CD4-positive, alpha-beta memory T cell (primary cell): ENCODE results near the gene OR52A1. TPM values are rescaled to one million over a fixed set of nuclear protein-coding genes. Genes with fewer than 3 reads are reported as not detected.

Experiments used
- CTCF ChIA-PET: fragments of 350-600 bp; sonication (Branson Sonifier 250); formaldehyde crosslinking; loops from one replicate; lab custom pipeline; 2021; ENCODE audit warnings: inconsistent platforms; ENCODE audit not compliant: partially characterized antibody; lab: Charles Lee
- POLR2A ChIA-PET: fragments of 350-600 bp; sonication (Branson Sonifier 250); formaldehyde crosslinking; loops from one replicate; lab custom pipeline; 2021; ENCODE audit not compliant: partially characterized antibody; lab: Charles Lee
- DNase-seq, 5 donors: peaks; one replicate each; pipeline versions ENCODE4 v3.0.0 to v3.0.0-alpha.2; 2020 to 2022; ENCODE audit warnings: mixed read lengths in 1 of 5
- H3K27ac ChIP-seq: one replicate; pipeline ENCODE4 v1.7.0; 2013; ENCODE audit warnings: low read depth, low read length
- H3K27me3 ChIP-seq: 2 replicates; pipeline ENCODE4 v1.7.0; 2013; ENCODE audit warnings: mild to moderate bottlenecking, low read length, moderate library complexity; ENCODE audit not compliant: insufficient read depth
- H3K36me3 ChIP-seq: 2 replicates; pipeline ENCODE4 v1.7.0; 2013; ENCODE audit warnings: mild to moderate bottlenecking, low read length, moderate library complexity; ENCODE audit not compliant: insufficient read depth
- H3K4me1 ChIP-seq: 2 replicates; pipeline ENCODE4 v1.7.0; 2013; ENCODE audit warnings: mild to moderate bottlenecking, low read length, moderate library complexity; ENCODE audit not compliant: insufficient read depth
- H3K4me3 ChIP-seq, 2 donors: one replicate each; pipeline ENCODE4 v1.7.0; 2013; ENCODE audit warnings: low read length in 2 of 2, mild to moderate bottlenecking in 1 of 2
- H3K9me3 ChIP-seq, 2 donors: one replicate each; pipeline ENCODE4 v1.7.0; 2013; ENCODE audit warnings: low read length in 2 of 2, control low read depth in 1 of 2; ENCODE audit not compliant: control insufficient read depth in 1 of 2
- H3K27ac Mint-ChIP-seq, 7 donors: one replicate each; pipeline ENCODE4 v1.8.0; 2020 to 2021; ENCODE audit warnings: mixed read lengths in 7 of 7, mild to moderate bottlenecking in 6 of 7, inconsistent platforms in 3 of 7, moderate library complexity in 3 of 7
- H3K27me3 Mint-ChIP-seq, 2 donors: one replicate each; pipeline ENCODE4 v1.8.0; 2020 to 2021; ENCODE audit warnings: mixed read lengths in 2 of 2
- H3K36me3 Mint-ChIP-seq, 2 donors: one replicate each; pipeline ENCODE4 v1.8.0; 2020 to 2021; ENCODE audit warnings: mixed read lengths in 2 of 2, inconsistent platforms in 1 of 2, mild to moderate bottlenecking in 1 of 2
- H3K4me1 Mint-ChIP-seq, 4 donors: one replicate each; pipeline ENCODE4 v1.8.0; 2020 to 2021; ENCODE audit warnings: mixed read lengths in 4 of 4, mild to moderate bottlenecking in 1 of 4
- H3K4me3 Mint-ChIP-seq, 8 donors: one replicate each; pipeline ENCODE4 v1.8.0; 2020 to 2021; ENCODE audit warnings: mixed read lengths in 8 of 8, mild to moderate bottlenecking in 7 of 8, moderate library complexity in 6 of 8, inconsistent platforms in 3 of 8
- H3K9me3 Mint-ChIP-seq, 8 donors: one replicate each; pipeline ENCODE4 v1.8.0; 2020 to 2021; ENCODE audit warnings: mixed read lengths in 8 of 8, mild to moderate bottlenecking in 5 of 8, inconsistent platforms in 3 of 8, moderate library complexity in 1 of 8
- intact Hi-C: fragments of 100-400 bp; cut with micrococcal nuclease; formaldehyde crosslinking; loops from one replicate; pipeline ENCODE4 v1.15.1; 2023
- polyA plus RNA-seq, 2 donors: library from polyadenylated mRNA; unstranded; fragments of 300-500 nt; fragmentation: Illumina TruSeq; gene quantifications; one replicate each; pipeline ENCODE4 v1.2.3, GENCODE V29; 2021
- total RNA-seq, 2 experiments: library from RNA; stranded (reverse); gene quantifications; one replicate each; pipeline ENCODE4 v1.2.3, GENCODE V29; 2021

OR52A1 gene
- total and polyA plus RNA-seq, 4 experiments from 2014 or later: not detected

- no peaks in the 10 kb centered on the region for H3K9me3 ChIP-seq
- no peaks in the 10 kb centered on the region for H3K4me1 Mint-ChIP-seq
- H3K9me3 Mint-ChIP-seq: peaks cover 0 to 2% (median 0%) of the 10 kb centered on the region in 8 donors
- no peak overlapping the region for H3K4me3 ChIP-seq
- no peaks in the 10 kb centered on the region for H3K36me3 ChIP-seq
- H3K4me1 ChIP-seq: no peaks in the 10 kb centered on the region
- POLR2A ChIA-PET: no interaction called here
- CTCF ChIA-PET: no interaction called here
- intact Hi-C loops: no loop called here
- no peak for DNase-seq
- H3K27me3 ChIP-seq: no peaks in the 10 kb centered on the region
- H3K27me3 Mint-ChIP-seq: peaks cover 8 to 9% of the 10 kb centered on the region in 2 donors
- H3K4me3 Mint-ChIP-seq: no peak overlapping the region
- H3K27ac Mint-ChIP-seq: no peak overlapping the region
- no peaks in the 10 kb centered on the region for H3K36me3 Mint-ChIP-seq
- no peak overlapping the region for H3K27ac ChIP-seq
Measured at GRCh38 chr11:5115339-5115738, 39.2 kb downstream of the OR52A1 start.

- no peaks in the 10 kb centered on the region for H3K36me3 Mint-ChIP-seq
- no peaks in the 10 kb centered on the region for H3K9me3 Mint-ChIP-seq
- Histone ChIP-seq H3K4me1 (no peaks in the 10 kb centered on the region), H3K9me3 (no peaks in the 10 kb centered on the region), H3K4me3 (no peak overlapping the region), H3K36me3 (no peaks in the 10 kb centered on the region), H3K27me3 (no peaks in the 10 kb centered on the region), H3K27ac (no peak overlapping the region)
- peaks cover 0 to 2% of the 10 kb centered on the region in 2 donors for H3K27me3 Mint-ChIP-seq
- no peak overlapping the region for H3K4me3 Mint-ChIP-seq
- intact Hi-C loops: no loop called here
- CTCF ChIA-PET: no interaction called here
- POLR2A ChIA-PET: no interaction called here
- no peak for DNase-seq
- no peaks in the 10 kb centered on the region for H3K4me1 Mint-ChIP-seq
- H3K27ac Mint-ChIP-seq: no peak overlapping the region
Measured at GRCh38 chr11:5107285-5107684, 47.3 kb downstream of the OR52A1 start.

GRCh38 chr11:5103066-5103465 is 51.5 kb downstream of the OR52A1 start:
- H3K27ac Mint-ChIP-seq: no peak overlapping the region
- intact Hi-C loops: no loop called here
- POLR2A ChIA-PET: no interaction called here

GRCh38 chr11:5102246-5102645 is 52.3 kb downstream of the OR52A1 start:
- Histone ChIP-seq H3K27ac (no peak overlapping the region), H3K27me3 (no peaks in the 10 kb centered on the region), H3K9me3 (no peaks in the 10 kb centered on the region), H3K36me3 (no peaks in the 10 kb centered on the region), H3K4me1 (no peaks in the 10 kb centered on the region), H3K4me3 (no peak overlapping the region)
- no peaks in the 10 kb centered on the region for H3K4me1 Mint-ChIP-seq
- ChIA-PET POLR2A (no interaction called here), CTCF (no interaction called here)
- DNase-seq: no peak
- intact Hi-C loops: no loop called here
- no peak overlapping the region for H3K27ac Mint-ChIP-seq
- no peaks in the 10 kb centered on the region for H3K36me3 Mint-ChIP-seq
- H3K27me3 Mint-ChIP-seq: peaks cover 0 to 4% of the 10 kb centered on the region in 2 donors
- H3K9me3 Mint-ChIP-seq: no peaks in the 10 kb centered on the region
- H3K4me3 Mint-ChIP-seq: no peak overlapping the region

More at GRCh38 chr11:5103066-5103465, 51.5 kb downstream of the OR52A1 start:
- CTCF ChIA-PET: no interaction called here
- no peak for DNase-seq
- H3K4me1 ChIP-seq: no peaks in the 10 kb centered on the region
- H3K27me3 ChIP-seq: no peaks in the 10 kb centered on the region
- no peak overlapping the region for H3K27ac ChIP-seq
- Mint-ChIP-seq H3K4me3 (no peak overlapping the region), H3K36me3 (no peaks in the 10 kb centered on the region), H3K9me3 (no peaks in the 10 kb centered on the region), H3K4me1 (no peaks in the 10 kb centered on the region), H3K27me3 (peaks cover 0 to 4% of the 10 kb centered on the region in 2 donors)
- H3K36me3 ChIP-seq: no peaks in the 10 kb centered on the region
- no peak overlapping the region for H3K4me3 ChIP-seq
- no peaks in the 10 kb centered on the region for H3K9me3 ChIP-seq

- H3K4me1 Mint-ChIP-seq: no peaks in the 10 kb centered on the region
- no peaks in the 10 kb centered on the region for H3K36me3 ChIP-seq
- ChIA-PET POLR2A (no interaction called here), CTCF (no interaction called here)
- peaks cover 0 to 1% (median 0%) of the 10 kb centered on the region in 8 donors for H3K9me3 Mint-ChIP-seq
- intact Hi-C loops: no loop called here
- H3K27ac Mint-ChIP-seq: no peak overlapping the region
- no peaks in the 10 kb centered on the region for H3K27me3 ChIP-seq
- H3K4me3 ChIP-seq: no peak overlapping the region
- DNase-seq: no peak
- no peak overlapping the region for H3K4me3 Mint-ChIP-seq
- H3K4me1 ChIP-seq: no peaks in the 10 kb centered on the region
- no peaks in the 10 kb centered on the region for H3K36me3 Mint-ChIP-seq
- H3K9me3 ChIP-seq: no peaks in the 10 kb centered on the region
- peaks cover 0 to 2% of the 10 kb centered on the region in 2 donors for H3K27me3 Mint-ChIP-seq
- H3K27ac ChIP-seq: no peak overlapping the region
Measured at GRCh38 chr11:5096011-5096410, 58.5 kb downstream of the OR52A1 start.

Other genes starting within 250 kb of the OR52A1 start
- not detected for gene OR51G2, start 235.4 kb downstream of the OR52A1 start, total RNA-seq
- not detected for gene OR51G2, start 235.4 kb downstream of the OR52A1 start, polyA plus RNA-seq
- not detected for gene OR51G1, start 230.4 kb downstream of the OR52A1 start, total RNA-seq
- not detected for gene OR51G1, start 230.4 kb downstream of the OR52A1 start, polyA plus RNA-seq
- not detected for gene OR51A4, start 207.2 kb downstream of the OR52A1 start, total RNA-seq
- gene OR51A4, start 207.2 kb downstream of the OR52A1 start, polyA plus RNA-seq: not detected
- not detected for gene OR51A2, start 199.0 kb downstream of the OR52A1 start, total RNA-seq
- gene OR51A2, start 199.0 kb downstream of the OR52A1 start, polyA plus RNA-seq: not detected
- gene OR51L1, start 159.9 kb downstream of the OR52A1 start, total RNA-seq: not detected
- gene OR51L1, start 159.9 kb downstream of the OR52A1 start, polyA plus RNA-seq: not detected
- gene OR52J3, start 108.2 kb downstream of the OR52A1 start, total RNA-seq: not detected
- not detected for gene OR52J3, start 108.2 kb downstream of the OR52A1 start, polyA plus RNA-seq
- not detected for gene OR52E2, start 95.1 kb downstream of the OR52A1 start, total RNA-seq
- not detected for gene OR52E2, start 95.1 kb downstream of the OR52A1 start, polyA plus RNA-seq
- not detected for gene OR52E1, start 85.2 kb downstream of the OR52A1 start, total RNA-seq
- gene OR52E1, start 85.2 kb downstream of the OR52A1 start, polyA plus RNA-seq: not detected
- gene OR52A5, start 16.4 kb downstream of the OR52A1 start, total RNA-seq: not detected
- gene OR52A5, start 16.4 kb downstream of the OR52A1 start, polyA plus RNA-seq: not detected
- gene OR51V1, start 45.9 kb upstream of the OR52A1 start, total RNA-seq: not detected
- not detected for gene OR51V1, start 45.9 kb upstream of the OR52A1 start, polyA plus RNA-seq
- under 1 TPM in 1 of 2 experiments, not detected in 1; 0.61 TPM for gene HBB, start 72.3 kb upstream of the OR52A1 start, total RNA-seq
- under 1 TPM; 0.46 to 0.89 TPM for gene HBB, start 72.3 kb upstream of the OR52A1 start, polyA plus RNA-seq
- not detected for gene HBD, start 79.7 kb upstream of the OR52A1 start, total RNA-seq
- gene HBD, start 79.7 kb upstream of the OR52A1 start, polyA plus RNA-seq: not detected
- not detected for gene HBG1, start 95.1 kb upstream of the OR52A1 start, total RNA-seq
- gene HBG1, start 95.1 kb upstream of the OR52A1 start, polyA plus RNA-seq: not detected
- gene HBG2, start 100.0 kb upstream of the OR52A1 start, total RNA-seq: not detected
- not detected for gene HBG2, start 100.0 kb upstream of the OR52A1 start, polyA plus RNA-seq
- not detected for gene HBE1, start 115.2 kb upstream of the OR52A1 start, total RNA-seq
- not detected for gene HBE1, start 115.2 kb upstream of the OR52A1 start, polyA plus RNA-seq
- gene OR51B4, start 147.2 kb upstream of the OR52A1 start, total RNA-seq: not detected
- gene OR51B4, start 147.2 kb upstream of the OR52A1 start, polyA plus RNA-seq: not detected
- gene OR51B2, start 169.5 kb upstream of the OR52A1 start, total RNA-seq: not detected
- gene OR51B2, start 169.5 kb upstream of the OR52A1 start, polyA plus RNA-seq: not detected
- not detected for gene OR51B5, start 188.8 kb upstream of the OR52A1 start, total RNA-seq
- gene OR51B5, start 188.8 kb upstream of the OR52A1 start, polyA plus RNA-seq: not detected
- not detected for gene OR51B6, start 196.8 kb upstream of the OR52A1 start, total RNA-seq
- not detected for gene OR51B6, start 196.8 kb upstream of the OR52A1 start, polyA plus RNA-seq
- not detected for gene OR51M1, start 229.1 kb upstream of the OR52A1 start, total RNA-seq
- not detected for gene OR51M1, start 229.1 kb upstream of the OR52A1 start, polyA plus RNA-seq